GM20000 (cell line): Measurements from ENCODE around the gene ABCB4.

Source experiments
- DNase-seq: peaks from one replicate; pipeline ENCODE4 v3.0.0; 2012; ENCODE audit warnings: low spot score
- TF ChIP-seq, protein P1 (sequence below): IDR thresholded peaks from 2 replicates; pipeline ENCODE4 v1.5.1; 2012; ENCODE audit warnings: mild to moderate bottlenecking, control low read depth; ENCODE audit errors: extremely low read depth, missing control alignments

The ABCB4 gene

DNA sequence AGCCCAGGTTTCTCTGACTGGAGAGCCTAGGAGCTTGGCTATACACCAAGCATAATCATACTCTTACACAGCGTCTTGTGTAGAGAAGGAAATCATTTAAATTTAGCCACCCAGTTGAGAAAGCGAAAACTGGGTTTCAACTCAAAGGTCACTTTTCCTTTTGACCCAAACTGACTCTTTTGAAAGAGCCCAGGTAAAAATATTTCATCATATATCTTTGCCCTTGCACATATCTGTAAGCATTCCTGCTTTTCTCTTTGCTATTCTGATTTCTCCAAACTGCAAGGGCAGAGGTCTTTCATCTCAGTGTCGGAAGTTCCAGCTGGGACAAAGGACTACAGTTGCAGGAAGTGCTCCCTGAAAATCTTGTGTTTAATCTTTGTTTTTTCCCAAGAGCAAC is 22.0 kb upstream of the ABCB4 start:
- no peak for DNase-seq

DNA sequence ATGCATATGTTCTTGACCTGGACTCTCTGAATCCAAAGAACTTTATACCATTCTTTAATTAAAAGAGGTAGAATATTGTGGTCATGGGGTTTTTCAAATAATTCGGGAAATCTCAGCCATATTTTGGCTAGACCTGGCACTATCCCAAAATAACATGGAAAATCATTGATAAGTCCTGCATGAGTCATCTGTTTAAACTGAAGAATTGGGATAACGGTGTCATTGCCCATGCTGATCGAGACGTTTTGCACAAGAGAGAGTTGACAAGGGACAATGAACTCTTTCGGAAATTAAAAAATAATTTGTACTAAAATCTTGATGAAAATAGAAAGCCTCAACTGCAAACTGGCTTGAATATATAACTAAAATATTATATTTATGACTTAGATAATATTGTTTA is 19.9 kb upstream of the ABCB4 start:
- DNase-seq, result no peak
- TF ChIP-seq, protein P1, sequence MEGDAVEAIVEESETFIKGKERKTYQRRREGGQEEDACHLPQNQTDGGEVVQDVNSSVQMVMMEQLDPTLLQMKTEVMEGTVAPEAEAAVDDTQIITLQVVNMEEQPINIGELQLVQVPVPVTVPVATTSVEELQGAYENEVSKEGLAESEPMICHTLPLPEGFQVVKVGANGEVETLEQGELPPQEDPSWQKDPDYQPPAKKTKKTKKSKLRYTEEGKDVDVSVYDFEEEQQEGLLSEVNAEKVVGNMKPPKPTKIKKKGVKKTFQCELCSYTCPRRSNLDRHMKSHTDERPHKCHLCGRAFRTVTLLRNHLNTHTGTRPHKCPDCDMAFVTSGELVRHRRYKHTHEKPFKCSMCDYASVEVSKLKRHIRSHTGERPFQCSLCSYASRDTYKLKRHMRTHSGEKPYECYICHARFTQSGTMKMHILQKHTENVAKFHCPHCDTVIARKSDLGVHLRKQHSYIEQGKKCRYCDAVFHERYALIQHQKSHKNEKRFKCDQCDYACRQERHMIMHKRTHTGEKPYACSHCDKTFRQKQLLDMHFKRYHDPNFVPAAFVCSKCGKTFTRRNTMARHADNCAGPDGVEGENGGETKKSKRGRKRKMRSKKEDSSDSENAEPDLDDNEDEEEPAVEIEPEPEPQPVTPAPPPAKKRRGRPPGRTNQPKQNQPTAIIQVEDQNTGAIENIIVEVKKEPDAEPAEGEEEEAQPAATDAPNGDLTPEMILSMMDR, result no peak

More for the DNA sequence above, 22.0 kb upstream of the ABCB4 start:
- TF ChIP-seq, protein P1, result no peak

DNA sequence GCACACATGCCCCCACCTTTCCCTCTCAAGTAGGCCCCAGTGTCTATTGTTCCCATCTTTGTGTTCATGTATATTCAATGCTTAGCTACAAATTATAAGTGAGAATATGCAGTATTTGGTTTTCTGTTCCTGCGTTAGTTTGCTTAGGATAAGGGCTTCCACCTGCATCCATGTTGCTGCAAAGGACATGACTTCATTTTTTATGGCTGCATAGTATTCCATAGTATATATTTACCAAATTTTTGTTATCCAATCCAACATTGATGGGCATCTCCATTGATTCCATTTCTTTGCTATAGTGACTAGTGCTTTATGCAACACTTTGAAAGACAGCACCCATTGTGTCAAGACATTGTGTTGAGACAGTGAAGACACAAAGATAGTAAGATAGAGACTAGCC is 19.0 kb upstream of the ABCB4 start:
- no peak for DNase-seq
- TF ChIP-seq, protein P1, result no peak

DNA sequence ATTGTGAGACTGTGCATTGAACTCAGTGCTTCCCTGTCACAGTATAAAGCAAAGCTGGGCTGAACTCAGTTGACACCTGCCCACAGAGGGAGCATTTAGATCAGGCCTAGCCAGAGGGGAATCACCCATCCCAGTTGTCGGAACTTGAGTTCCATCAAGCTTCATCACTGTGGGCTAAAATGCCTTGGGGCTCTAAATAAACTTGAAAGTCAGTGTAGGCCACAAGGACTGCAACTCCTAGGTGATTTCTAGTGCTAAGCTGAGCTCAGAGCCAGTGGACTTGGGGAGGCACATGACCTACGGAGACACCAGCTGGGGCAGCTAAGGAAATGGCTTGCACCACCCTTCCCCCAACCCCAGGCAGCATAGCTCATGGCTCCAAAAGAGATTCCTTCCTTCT is 7.7 kb upstream of the ABCB4 start:
- DNase-seq, result no peak
- TF ChIP-seq, protein P1, result no peak

DNA sequence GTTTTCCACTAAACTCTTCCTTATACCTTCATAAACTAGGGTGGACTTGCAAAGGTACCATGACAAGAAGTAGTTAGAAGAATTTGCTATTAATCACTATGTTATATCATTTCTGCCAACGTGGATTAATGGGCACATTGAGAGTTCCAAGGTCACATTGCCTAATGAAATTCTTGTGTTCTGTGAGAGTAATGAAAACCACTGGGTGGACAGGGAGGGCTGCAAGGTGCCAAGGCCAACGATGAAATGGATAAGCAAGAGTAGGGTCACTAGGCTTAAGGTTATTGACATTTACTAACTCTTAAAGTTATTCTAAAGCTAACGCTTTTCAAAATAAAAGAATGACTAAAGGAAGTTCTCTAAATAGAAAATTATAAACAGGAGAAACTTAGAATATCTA is 6.6 kb upstream of the ABCB4 start:
- no peak for DNase-seq
- TF ChIP-seq, protein P1, result no peak

DNA sequence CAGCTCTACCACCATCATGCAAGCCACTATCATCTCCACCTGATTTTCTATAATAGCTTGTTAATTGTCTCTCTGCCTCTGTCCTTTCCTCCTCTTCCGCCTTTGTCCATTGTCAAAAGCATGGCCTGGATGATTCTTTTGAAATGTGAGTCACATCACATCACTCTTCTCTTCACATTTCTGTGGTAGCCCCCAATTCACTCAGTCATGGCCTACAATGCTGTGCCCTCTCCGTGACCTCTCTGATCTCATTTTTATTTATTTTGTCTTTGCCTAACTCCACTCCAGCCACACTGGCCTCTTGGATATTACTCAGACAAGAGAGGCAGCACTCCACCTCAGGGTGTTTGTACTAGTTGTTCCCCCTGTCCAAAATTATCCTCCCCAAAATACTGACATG is 4.9 kb upstream of the ABCB4 start:
- no peak for DNase-seq
- TF ChIP-seq, protein P1, result no peak

DNA sequence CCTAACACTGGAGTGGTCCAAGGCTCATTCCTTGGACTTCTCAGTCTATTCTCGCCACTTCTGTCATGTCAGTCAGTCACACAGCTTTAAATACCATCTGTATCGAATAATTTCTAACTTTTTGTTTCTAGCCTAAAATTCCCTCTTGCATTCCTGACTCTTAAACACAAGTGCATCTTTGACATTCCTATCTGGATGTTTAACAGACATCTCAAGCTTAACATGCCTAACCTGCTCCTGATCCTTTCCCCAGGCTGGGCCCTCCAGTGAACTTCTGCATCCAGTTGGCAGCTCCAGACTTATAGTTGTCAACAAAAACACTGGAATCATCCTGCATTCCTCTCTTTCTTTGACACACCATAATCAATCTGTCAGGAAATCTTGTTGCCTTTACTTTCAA is 4.5 kb upstream of the ABCB4 start:
- DNase-seq, result no peak
- TF ChIP-seq, protein P1, result no peak
